C4-2B (cell line): ENCODE data around the gene UBE3C.

Source experiments
- ZFX ChIP-seq: fragments of 450-650 bp; IDR thresholded peaks from 2 replicates; pipeline ENCODE4 v1.6.1; 2017
- TF ChIP-seq, protein P1 (sequence below): fragments of 450-650 bp; conservative IDR thresholded peaks from 2 replicates; pipeline ENCODE4 v1.5.1; 2017; ENCODE audit warnings: mild to moderate bottlenecking

DNA sequence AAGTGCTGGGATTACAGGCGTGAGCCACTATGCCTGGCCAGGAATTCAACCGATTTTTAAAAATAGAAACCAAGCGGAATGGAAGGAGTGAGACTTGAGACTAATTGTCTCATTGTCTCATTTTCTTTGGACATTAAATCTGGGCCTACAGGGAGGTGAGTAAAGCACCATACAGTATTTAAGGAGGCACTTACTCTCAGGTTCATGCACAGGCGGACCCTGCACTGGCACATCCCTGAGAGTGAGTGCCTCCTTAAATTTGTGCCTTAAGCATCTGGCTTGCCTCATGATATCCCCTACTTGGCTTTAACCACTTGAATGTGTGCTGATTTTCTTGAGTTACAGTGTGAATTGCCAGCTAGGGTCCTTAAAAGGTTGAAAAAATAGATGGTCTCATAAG is 10.6 kb downstream of the UBE3C start:
- TF ChIP-seq, protein P1, sequence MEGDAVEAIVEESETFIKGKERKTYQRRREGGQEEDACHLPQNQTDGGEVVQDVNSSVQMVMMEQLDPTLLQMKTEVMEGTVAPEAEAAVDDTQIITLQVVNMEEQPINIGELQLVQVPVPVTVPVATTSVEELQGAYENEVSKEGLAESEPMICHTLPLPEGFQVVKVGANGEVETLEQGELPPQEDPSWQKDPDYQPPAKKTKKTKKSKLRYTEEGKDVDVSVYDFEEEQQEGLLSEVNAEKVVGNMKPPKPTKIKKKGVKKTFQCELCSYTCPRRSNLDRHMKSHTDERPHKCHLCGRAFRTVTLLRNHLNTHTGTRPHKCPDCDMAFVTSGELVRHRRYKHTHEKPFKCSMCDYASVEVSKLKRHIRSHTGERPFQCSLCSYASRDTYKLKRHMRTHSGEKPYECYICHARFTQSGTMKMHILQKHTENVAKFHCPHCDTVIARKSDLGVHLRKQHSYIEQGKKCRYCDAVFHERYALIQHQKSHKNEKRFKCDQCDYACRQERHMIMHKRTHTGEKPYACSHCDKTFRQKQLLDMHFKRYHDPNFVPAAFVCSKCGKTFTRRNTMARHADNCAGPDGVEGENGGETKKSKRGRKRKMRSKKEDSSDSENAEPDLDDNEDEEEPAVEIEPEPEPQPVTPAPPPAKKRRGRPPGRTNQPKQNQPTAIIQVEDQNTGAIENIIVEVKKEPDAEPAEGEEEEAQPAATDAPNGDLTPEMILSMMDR, result no peak
- no peak for TF ChIP-seq ZFX
